ENCODE results near the gene TPTE.
"Not testable (repeated sequence)": the region's sequence is repeated elsewhere in the genome, so short reads cannot be mapped to it uniquely, and the experiment has no call there.

The TPTE gene

GRCh38 chr21:10547868-10548267 is 26.5 kb downstream of the TPTE start:
- not testable (repeated sequence) for H3K27ac ChIP-seq (ENCODE audit: low read depth, low read length); H3K27me3 ChIP-seq (ENCODE audit: low read length); H3K9me2 ChIP-seq (replicated peaks; ENCODE audit: insufficient read depth, low read length); H3F3A ChIP-seq (ENCODE audit: insufficient read depth); H3K79me2 ChIP-seq (ENCODE audit: insufficient read depth, low read length); H4K20me1 ChIP-seq (ENCODE audit: low read depth, low read length); H3K9ac ChIP-seq (ENCODE audit: low read length); H2AFZ ChIP-seq (ENCODE audit: low read depth, low read length, severe bottlenecking); H3K4me2 ChIP-seq (ENCODE audit: low read depth, low read length, poor library complexity, severe bottlenecking); H3K4me3 ChIP-seq (ENCODE audit: insufficient read depth, low read length, poor library complexity, severe bottlenecking); H3K36me3 ChIP-seq (ENCODE audit: low read length)
- peaks cover 12% of the 10 kb centered on the region; the same call in 1 of the 2 replicates for H3K9me3 ChIP-seq (ENCODE audit: insufficient read depth, low read length)

- H3K4me2 ChIP-seq (ENCODE audit: low read depth, low read length, poor library complexity, severe bottlenecking); H2AFZ ChIP-seq (ENCODE audit: low read depth, low read length, severe bottlenecking); H3K9me2 ChIP-seq (replicated peaks; ENCODE audit: insufficient read depth, low read length); H3K27me3 ChIP-seq (ENCODE audit: low read length); H3K9ac ChIP-seq (ENCODE audit: low read length); H3K4me3 ChIP-seq (ENCODE audit: insufficient read depth, low read length, poor library complexity, severe bottlenecking); H3K36me3 ChIP-seq (ENCODE audit: low read length); H3F3A ChIP-seq (ENCODE audit: insufficient read depth); H3K79me2 ChIP-seq (ENCODE audit: insufficient read depth, low read length); H4K20me1 ChIP-seq (ENCODE audit: low read depth, low read length); H3K27ac ChIP-seq (ENCODE audit: low read depth, low read length): not testable (repeated sequence)
- H3K9me3 ChIP-seq (ENCODE audit: insufficient read depth, low read length): peaks cover 12% of the 10 kb centered on the region; the same call in 1 of the 2 replicates
Measured at GRCh38 chr21:10548331-10548954, 27.1 kb downstream of the TPTE start.

- not testable (repeated sequence) for H3K9me2 ChIP-seq (replicated peaks; ENCODE audit: insufficient read depth, low read length); H3K27ac ChIP-seq (ENCODE audit: low read depth, low read length); H4K20me1 ChIP-seq (ENCODE audit: low read depth, low read length); H3K9ac ChIP-seq (ENCODE audit: low read length); H3K27me3 ChIP-seq (ENCODE audit: low read length); H2AFZ ChIP-seq (ENCODE audit: low read depth, low read length, severe bottlenecking); H3K4me2 ChIP-seq (ENCODE audit: low read depth, low read length, poor library complexity, severe bottlenecking); H3K36me3 ChIP-seq (ENCODE audit: low read length); H3K4me3 ChIP-seq (ENCODE audit: insufficient read depth, low read length, poor library complexity, severe bottlenecking); H3F3A ChIP-seq (ENCODE audit: insufficient read depth); H3K79me2 ChIP-seq (ENCODE audit: insufficient read depth, low read length)
- peaks cover 27% of the 10 kb centered on the region; the same call in 1 of the 2 replicates for H3K9me3 ChIP-seq (ENCODE audit: insufficient read depth, low read length)
Measured at GRCh38 chr21:10570803-10571202, 49.4 kb downstream of the TPTE start.

- not testable (repeated sequence) for H2AFZ ChIP-seq (ENCODE audit: low read depth, low read length, severe bottlenecking); H3K9ac ChIP-seq (ENCODE audit: low read length); H3K79me2 ChIP-seq (ENCODE audit: insufficient read depth, low read length); H3K4me3 ChIP-seq (ENCODE audit: insufficient read depth, low read length, poor library complexity, severe bottlenecking); H4K20me1 ChIP-seq (ENCODE audit: low read depth, low read length); H3K27ac ChIP-seq (ENCODE audit: low read depth, low read length); H3F3A ChIP-seq (ENCODE audit: insufficient read depth); H3K27me3 ChIP-seq (ENCODE audit: low read length); H3K9me2 ChIP-seq (replicated peaks; ENCODE audit: insufficient read depth, low read length); H3K36me3 ChIP-seq (ENCODE audit: low read length); H3K4me2 ChIP-seq (ENCODE audit: low read depth, low read length, poor library complexity, severe bottlenecking)
- peaks cover 21% of the 10 kb centered on the region; the same call in 1 of the 2 replicates for H3K9me3 ChIP-seq (ENCODE audit: insufficient read depth, low read length)
Measured at GRCh38 chr21:10574531-10575310, 53.3 kb downstream of the TPTE start.

GRCh38 chr21:10575311-10575667 is 53.9 kb downstream of the TPTE start:
- Histone ChIP-seq H3K36me3 (ENCODE audit: low read length) (no peaks in the 10 kb centered on the region), H3F3A (ENCODE audit: insufficient read depth) (no peaks in the 10 kb centered on the region), H3K9me3 (ENCODE audit: insufficient read depth, low read length) (peaks cover 21% of the 10 kb centered on the region; the same call in 1 of the 2 replicates), H3K79me2 (ENCODE audit: insufficient read depth, low read length) (no peaks in the 10 kb centered on the region), H3K9ac (ENCODE audit: low read length) (no peak overlapping the region), H2AFZ (ENCODE audit: low read depth, low read length, severe bottlenecking) (no peak overlapping the region), H3K27me3 (ENCODE audit: low read length) (no peaks in the 10 kb centered on the region), H3K4me2 (ENCODE audit: low read depth, low read length, poor library complexity, severe bottlenecking) (no peak overlapping the region), H3K27ac (ENCODE audit: low read depth, low read length) (no peak overlapping the region), H4K20me1 (ENCODE audit: low read depth, low read length) (no peaks in the 10 kb centered on the region), H3K9me2 (replicated peaks; ENCODE audit: insufficient read depth, low read length) (no peaks in the 10 kb centered on the region), H3K4me3 (ENCODE audit: insufficient read depth, low read length, poor library complexity, severe bottlenecking) (no peak overlapping the region)
- TF ChIP-seq EZH2phosphoT487 (conservative IDR thresholded peaks at IDR 0.05; ENCODE audit: low read length): no peak
- TF ChIP-seq CTCF (IDR thresholded peaks at IDR 0.05; ENCODE audit: insufficient read depth, low read length, poor library complexity, severe bottlenecking): no peak

GRCh38 chr21:10578910-10579309 is 57.5 kb downstream of the TPTE start:
- H4K20me1 ChIP-seq (ENCODE audit: low read depth, low read length); H3K9me3 ChIP-seq (ENCODE audit: insufficient read depth, low read length): not testable (repeated sequence)

GRCh38 chr21:10589115-10589514 is 67.7 kb downstream of the TPTE start:
- H3K27ac ChIP-seq (ENCODE audit: low read depth, low read length); H3K9me3 ChIP-seq (ENCODE audit: insufficient read depth, low read length); H3K4me3 ChIP-seq (ENCODE audit: insufficient read depth, low read length, poor library complexity, severe bottlenecking); H3K9ac ChIP-seq (ENCODE audit: low read length); H4K20me1 ChIP-seq (ENCODE audit: low read depth, low read length); H2AFZ ChIP-seq (ENCODE audit: low read depth, low read length, severe bottlenecking); H3K27me3 ChIP-seq (ENCODE audit: low read length); H3K36me3 ChIP-seq (ENCODE audit: low read length); H3K9me2 ChIP-seq (replicated peaks; ENCODE audit: insufficient read depth, low read length); H3K79me2 ChIP-seq (ENCODE audit: insufficient read depth, low read length); H3F3A ChIP-seq (ENCODE audit: insufficient read depth); H3K4me2 ChIP-seq (ENCODE audit: low read depth, low read length, poor library complexity, severe bottlenecking): not testable (repeated sequence)

More at GRCh38 chr21:10578910-10579309, 57.5 kb downstream of the TPTE start:
- not testable (repeated sequence) for H3K9me2 ChIP-seq (replicated peaks; ENCODE audit: insufficient read depth, low read length); H3F3A ChIP-seq (ENCODE audit: insufficient read depth); H3K27me3 ChIP-seq (ENCODE audit: low read length); H3K27ac ChIP-seq (ENCODE audit: low read depth, low read length); H2AFZ ChIP-seq (ENCODE audit: low read depth, low read length, severe bottlenecking); H3K4me3 ChIP-seq (ENCODE audit: insufficient read depth, low read length, poor library complexity, severe bottlenecking); H3K4me2 ChIP-seq (ENCODE audit: low read depth, low read length, poor library complexity, severe bottlenecking); H3K9ac ChIP-seq (ENCODE audit: low read length); H3K36me3 ChIP-seq (ENCODE audit: low read length); H3K79me2 ChIP-seq (ENCODE audit: insufficient read depth, low read length)
